Prostate gland (tissue), 2 donors: ENCODE results near the gene ZNF664. TPM values are rescaled to one million over a fixed set of nuclear protein-coding genes. Genes with fewer than 3 reads are reported as not detected.

Experiments used
- DNase-seq: peaks from one replicate; pipeline ENCODE4 v3.0.0-alpha.2; 2019; ENCODE audit warnings: low spot score
- H3K27ac ChIP-seq, 2 donors: fragments of 200-600 bp; sonication (generic); 2 replicates each; pipeline ENCODE4 v1.5.1; 2017 to 2019
- H3K27me3 ChIP-seq: fragments of 200-600 bp; sonication (generic); replicated peaks from 2 replicates; pipeline ENCODE4 v1.5.1; 2019; ENCODE audit not compliant: insufficient read depth
- H3K36me3 ChIP-seq, 2 donors: fragments of 200-600 bp; sonication (generic); 1 replicate in 1 of 2; 2 replicates in 1 of 2; pipeline versions ENCODE4 v1.5.1 to v1.8.1; 2017 to 2019
- H3K4me1 ChIP-seq: fragments of 200-600 bp; sonication (generic); replicated peaks from 2 replicates; pipeline ENCODE4 v1.5.1; 2019
- H3K4me3 ChIP-seq, 2 donors: fragments of 200-600 bp; sonication (generic); 2 replicates each; pipeline ENCODE4 v1.5.1; 2017 to 2019
- H3K9me3 ChIP-seq: fragments of 200-600 bp; sonication (generic); 2 replicates; pipeline ENCODE4 v1.5.1; 2017
- CTCF ChIP-seq, 4 experiments: fragments of 200-600 bp in 2 of 4; fragments of 450-650 bp in 2 of 4; sonication (generic) in 2 of 4; IDR thresholded peaks; 1 replicate in 3 of 4; 2 replicates in 1 of 4; pipeline ENCODE4 v1.5.1; 2016 to 2019; ENCODE audit warnings: antibody characterized with exemption in 4 of 4, mild to moderate bottlenecking in 2 of 4, moderate library complexity in 2 of 4
- POLR2A ChIP-seq: fragments of 450-650 bp; IDR thresholded peaks from one replicate; pipeline ENCODE4 v1.6.1; 2016; ENCODE audit warnings: antibody characterized with exemption, mild to moderate bottlenecking
- POLR2AphosphoS5 ChIP-seq: sonication (generic); formaldehyde crosslinking; IDR thresholded peaks from one replicate; pipeline ENCODE4 v1.6.1; 2017; ENCODE audit warnings: antibody characterized with exemption
- WGBS: methylation state at CpG from one replicate; pipeline ENCODE4 v1.1.5; 2018; 5-methylcytosine and 5-hydroxymethylcytosine counted together
- intact Hi-C: fragments of 100-400 bp; cut with DNase I; formaldehyde crosslinking; loops from one replicate; pipeline ENCODE4 v1.14.2; 2022
- total RNA-seq, 2 donors: library from RNA; depleted of rRNA; stranded (reverse); fragments of >200 nt; gene quantifications; one replicate each; pipeline ENCODE4 v1.1.0, GENCODE V29; 2016

ZNF664 gene
- total RNA-seq, 2 donors from 2014 or later, result 59.4 to 70.5 TPM

GRCh38 chr12:124010687-124011086, 37.7 kb downstream of the ZNF664 start:
- intact Hi-C loops, result no loop called here
- Histone ChIP-seq H3K9me3 (no peaks in the 10 kb centered on the region), H3K36me3 (no peaks in the 10 kb centered on the region), H3K27me3 (no peaks in the 10 kb centered on the region), H3K4me1 (no peaks in the 10 kb centered on the region), H3K27ac (no peak overlapping the region), H3K4me3 (no peak overlapping the region)
- 75% methylated on average over 3 of the region's 3 CpGs for WGBS
- no peak for DNase-seq
- TF ChIP-seq POLR2AphosphoS5, result no peak
- no peak for TF ChIP-seq POLR2A
- no peak for TF ChIP-seq CTCF (IDR thresholded peaks at IDR 0.05)

- H3K9me3 ChIP-seq, result no peaks in the 10 kb centered on the region
- H3K27ac ChIP-seq, result no peak overlapping the region
- intact Hi-C loops, result no loop called here
- no peak for DNase-seq
- no peaks in the 10 kb centered on the region for H3K27me3 ChIP-seq
- H3K4me1 ChIP-seq, result no peaks in the 10 kb centered on the region
- no peaks in the 10 kb centered on the region for H3K36me3 ChIP-seq
- 69% methylated on average over 8 of the region's 8 CpGs for WGBS
- H3K4me3 ChIP-seq, result no peak overlapping the region
- TF ChIP-seq CTCF (IDR thresholded peaks at IDR 0.05) (no peak), POLR2AphosphoS5 (no peak), POLR2A (no peak)
Measured at GRCh38 chr12:124011435-124012115, 38.6 kb downstream of the ZNF664 start.

- no peaks in the 10 kb centered on the region for H3K27me3 ChIP-seq
- no peaks in the 10 kb centered on the region for H3K4me1 ChIP-seq
- no peaks in the 10 kb centered on the region for H3K9me3 ChIP-seq
- WGBS, result 94% methylated on average over 7 of the region's 7 CpGs
- H3K4me3 ChIP-seq, result no peak overlapping the region
- no peak for DNase-seq
- intact Hi-C loops, result no loop called here
- H3K27ac ChIP-seq, result no peak overlapping the region
- H3K36me3 ChIP-seq, result no peaks in the 10 kb centered on the region
- TF ChIP-seq POLR2A, result no peak
- no peak for TF ChIP-seq CTCF (IDR thresholded peaks at IDR 0.05)
- TF ChIP-seq POLR2AphosphoS5, result no peak
Measured at GRCh38 chr12:124013073-124013472, 40.1 kb downstream of the ZNF664 start.

- intact Hi-C loops, result no loop called here
Measured at GRCh38 chr12:124015494-124016461, 42.8 kb downstream of the ZNF664 start.

More at GRCh38 chr12:124015494-124016461, 42.8 kb downstream of the ZNF664 start:
- no peak for DNase-seq
- Histone ChIP-seq H3K27ac (no peak overlapping the region), H3K4me3 (no peak overlapping the region), H3K9me3 (no peaks in the 10 kb centered on the region), H3K27me3 (no peaks in the 10 kb centered on the region), H3K36me3 (no peaks in the 10 kb centered on the region), H3K4me1 (no peaks in the 10 kb centered on the region)
- WGBS, result 79% methylated on average over 13 of the region's 13 CpGs
- TF ChIP-seq CTCF (IDR thresholded peaks at IDR 0.05) (no peak), POLR2A (no peak), POLR2AphosphoS5 (no peak)
